Astrocyte (in vitro differentiated cells and primary cell): Measurements from ENCODE around the gene STIL. TPM values are rescaled to one million over a fixed set of nuclear protein-coding genes. Genes with fewer than 3 reads are reported as not detected.

Source experiments
- DNase-seq: peaks from one replicate; pipeline ENCODE4 v3.0.0-alpha.2; 2010; ENCODE audit warnings: low read depth
- FAIRE-seq: peaks from 2 replicates; lab custom pipeline; 2011; peaks lifted over from hg19 to GRCh38; lab: Jason Lieb, UNC
- H2AFZ ChIP-seq: 2 replicates; pipeline ENCODE4 v1.6.0; 2012; ENCODE audit warnings: low read depth, low read length, inconsistent platforms
- H3K27ac ChIP-seq: 2 replicates; pipeline ENCODE4 v1.5.1; 2011; ENCODE audit warnings: low read depth, low read length, inconsistent platforms
- H3K27me3 ChIP-seq: 2 replicates; pipeline ENCODE4 v1.6.0; 2011; ENCODE audit warnings: low read length, inconsistent platforms; ENCODE audit not compliant: insufficient read depth
- H3K36me3 ChIP-seq: 2 replicates; pipeline ENCODE4 v1.5.1; 2011; ENCODE audit warnings: low read length, inconsistent platforms; ENCODE audit not compliant: insufficient read depth
- H3K4me1 ChIP-seq: 2 replicates; pipeline ENCODE4 v1.5.1; 2011; ENCODE audit warnings: low read length, inconsistent platforms; ENCODE audit not compliant: insufficient read depth
- H3K4me2 ChIP-seq: 2 replicates; pipeline ENCODE4 v1.6.0; 2012; ENCODE audit warnings: low read length, inconsistent platforms
- H3K4me3 ChIP-seq: 2 replicates; pipeline ENCODE4 v1.5.1; 2011; ENCODE audit warnings: low read depth, mild to moderate bottlenecking, low read length, inconsistent platforms; ENCODE audit not compliant: insufficient read depth
- H3K79me2 ChIP-seq: 2 replicates; pipeline ENCODE4 v1.6.0; 2012; ENCODE audit warnings: mild to moderate bottlenecking, low read length, inconsistent platforms; ENCODE audit not compliant: insufficient read depth
- H3K9ac ChIP-seq: 2 replicates; pipeline ENCODE4 v1.6.0; 2012; ENCODE audit warnings: mild to moderate bottlenecking, low read length, inconsistent platforms
- H3K9me3 ChIP-seq: 2 replicates; pipeline ENCODE4 v1.5.1; 2012; ENCODE audit warnings: low read depth, mild to moderate bottlenecking, low read length, inconsistent platforms; ENCODE audit not compliant: insufficient read depth
- H4K20me1 ChIP-seq: 2 replicates; pipeline ENCODE4 v1.6.0; 2012; ENCODE audit warnings: low read length, inconsistent platforms; ENCODE audit not compliant: insufficient read depth
- H3K27ac Mint-ChIP-seq: one replicate; pipeline ENCODE4 v1.8.0; 2021; ENCODE audit warnings: mild to moderate bottlenecking, mixed read lengths; ENCODE audit not compliant: unreplicated experiment
- H3K27me3 Mint-ChIP-seq: one replicate; pipeline ENCODE4 v1.8.0; 2021; ENCODE audit warnings: low read depth, mixed read lengths; ENCODE audit not compliant: unreplicated experiment
- H3K36me3 Mint-ChIP-seq: one replicate; pipeline ENCODE4 v1.8.0; 2021; ENCODE audit warnings: low read depth, mixed read lengths; ENCODE audit not compliant: unreplicated experiment
- H3K4me1 Mint-ChIP-seq: one replicate; pipeline ENCODE4 v1.8.0; 2021; ENCODE audit warnings: low read depth, mixed read lengths; ENCODE audit not compliant: unreplicated experiment
- H3K4me3 Mint-ChIP-seq: one replicate; pipeline ENCODE4 v1.8.0; 2021; ENCODE audit warnings: mild to moderate bottlenecking, moderate library complexity, mixed read lengths; ENCODE audit not compliant: unreplicated experiment
- H3K9me3 Mint-ChIP-seq: one replicate; pipeline ENCODE4 v1.8.0; 2021; ENCODE audit warnings: mild to moderate bottlenecking, mixed read lengths; ENCODE audit not compliant: unreplicated experiment
- CTCF ChIP-seq: IDR thresholded peaks from 2 replicates; pipeline ENCODE4 v1.5.1; 2011; ENCODE audit warnings: low read depth, mild to moderate bottlenecking, inconsistent platforms, low read length, moderate library complexity; ENCODE audit not compliant: insufficient read depth
- EZH2 ChIP-seq: IDR thresholded peaks from 2 replicates; pipeline ENCODE4 v1.6.1; 2012; ENCODE audit warnings: mild to moderate bottlenecking, low read length, inconsistent platforms; ENCODE audit not compliant: insufficient read depth
- total RNA-seq: library from RNA; stranded (reverse); gene quantifications from 2 replicates; pipeline ENCODE4 v1.2.1, GENCODE V29; 2021

Gene STIL
- total RNA-seq, 1 donor from 2014 or later = 8.8 TPM

- H3K27me3 ChIP-seq = peaks cover 32% of the 10 kb centered on the region
- no peak for FAIRE-seq
These were observed 94.9 kb downstream of the STIL start for GRCh38 chr1:47219001-47219400.

GRCh38 chr1:47216278-47217059 is 97.5 kb downstream of the STIL start:
- Histone ChIP-seq H3K79me2 (no peaks in the 10 kb centered on the region), H4K20me1 (no peaks in the 10 kb centered on the region), H3K9ac (no peak overlapping the region), H2AFZ (no peak overlapping the region), H3K9me3 (no peaks in the 10 kb centered on the region), H3K4me2 (no peak overlapping the region), H3K36me3 (no peaks in the 10 kb centered on the region), H3K4me1 (no peaks in the 10 kb centered on the region), H3K27me3 (peaks cover 7% of the 10 kb centered on the region), H3K27ac (no peak overlapping the region), H3K4me3 (no peak overlapping the region)
- Mint-ChIP-seq H3K9me3 (peaks cover 3% of the 10 kb centered on the region), H3K36me3 (no peaks in the 10 kb centered on the region), H3K27me3 (peaks cover 31% of the 10 kb centered on the region), H3K27ac (no peak overlapping the region), H3K4me1 (no peaks in the 10 kb centered on the region), H3K4me3 (no peak overlapping the region)
- no peak for DNase-seq
- TF ChIP-seq CTCF (no peak), EZH2 (no peak)
- no peak for FAIRE-seq

More at GRCh38 chr1:47219001-47219400, 94.9 kb downstream of the STIL start:
- H3K4me2 ChIP-seq = no peak overlapping the region
- H3K4me1 Mint-ChIP-seq = no peaks in the 10 kb centered on the region
- no peak overlapping the region for H3K4me3 ChIP-seq
- H3K27me3 Mint-ChIP-seq = peaks cover 31% of the 10 kb centered on the region
- no peaks in the 10 kb centered on the region for H4K20me1 ChIP-seq
- no peak overlapping the region for H3K27ac ChIP-seq
- no peaks in the 10 kb centered on the region for H3K9me3 ChIP-seq
- peaks cover 3% of the 10 kb centered on the region for H3K9me3 Mint-ChIP-seq
- no peaks in the 10 kb centered on the region for H3K36me3 ChIP-seq
- no peak for TF ChIP-seq EZH2
- no peak for TF ChIP-seq CTCF
- no peaks in the 10 kb centered on the region for H3K36me3 Mint-ChIP-seq
- no peak overlapping the region for H3K9ac ChIP-seq
- H2AFZ ChIP-seq = no peak overlapping the region
- H3K4me1 ChIP-seq = no peaks in the 10 kb centered on the region
- no peak for DNase-seq
- H3K4me3 Mint-ChIP-seq = no peak overlapping the region
- H3K79me2 ChIP-seq = no peaks in the 10 kb centered on the region
- H3K27ac Mint-ChIP-seq = no peak overlapping the region

DNA sequence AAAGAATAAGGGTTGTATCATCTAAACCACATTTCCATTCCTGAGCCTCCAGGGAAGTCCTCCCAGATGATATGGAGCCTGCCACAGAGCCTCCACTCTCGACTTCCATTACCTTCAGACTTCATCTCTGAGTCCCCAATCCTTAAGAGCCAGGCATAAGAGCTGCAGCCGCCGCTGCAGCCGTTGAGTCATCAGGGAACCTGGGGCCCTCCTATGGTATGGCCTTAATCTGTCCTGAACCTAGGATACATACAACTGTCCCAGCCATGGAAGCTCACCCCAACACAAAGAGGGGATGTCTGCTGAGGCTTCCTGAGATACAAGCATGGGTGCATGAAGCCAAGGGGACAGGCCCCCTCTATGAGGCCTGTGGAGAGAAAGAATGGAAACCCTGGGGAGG is 98.2 kb downstream of the STIL start:
- Histone ChIP-seq H2AFZ (no peak overlapping the region), H3K4me3 (no peak overlapping the region), H3K36me3 (no peaks in the 10 kb centered on the region), H4K20me1 (no peaks in the 10 kb centered on the region), H3K4me2 (no peak overlapping the region), H3K79me2 (no peaks in the 10 kb centered on the region), H3K9ac (no peak overlapping the region), H3K27me3 (no peaks in the 10 kb centered on the region), H3K9me3 (no peaks in the 10 kb centered on the region), H3K27ac (no peak overlapping the region), H3K4me1 (no peaks in the 10 kb centered on the region)
- H3K27me3 Mint-ChIP-seq = peaks cover 31% of the 10 kb centered on the region
- no peak overlapping the region for H3K4me3 Mint-ChIP-seq
- FAIRE-seq = no peak
- no peaks in the 10 kb centered on the region for H3K4me1 Mint-ChIP-seq
- H3K36me3 Mint-ChIP-seq = no peaks in the 10 kb centered on the region
- no peak for DNase-seq
- no peak overlapping the region for H3K27ac Mint-ChIP-seq
- TF ChIP-seq CTCF (no peak), EZH2 (no peak)
- H3K9me3 Mint-ChIP-seq = peaks cover 3% of the 10 kb centered on the region
